ENCODE data around the gene IFITM1. TPM values are rescaled to one million over a fixed set of nuclear protein-coding genes. Genes with fewer than 3 reads are reported as not detected.

IFITM1 gene
- total RNA-seq, 1 experiment from 2014 or later = 544 TPM

GRCh38 chr11:296171-297050 is 17.4 kb upstream of the IFITM1 start:
- POLR2A ChIA-PET = no interaction called here
- Mint-ChIP-seq H3K4me1 (peaks cover 27% of the 10 kb centered on the region), H3K4me3 (no peak overlapping the region), H3K36me3 (peaks cover 12% of the 10 kb centered on the region; the same call in 1 of the 2 replicates), H3K27ac (no peak overlapping the region), H3K9me3 (no peaks in the 10 kb centered on the region), H3K27me3 (ENCODE audit: low read depth) (no peaks in the 10 kb centered on the region)
- no peak for ATAC-seq
- no peak for TF ChIP-seq SP1 (CRISPR knock-in tag; conservative IDR thresholded peaks at IDR 0.05)
- TF ChIP-seq CBFB (CRISPR knock-in tag; IDR thresholded peaks at IDR 0.05; ENCODE audit: low read depth) = no peak
- TF ChIP-seq, protein P1, sequence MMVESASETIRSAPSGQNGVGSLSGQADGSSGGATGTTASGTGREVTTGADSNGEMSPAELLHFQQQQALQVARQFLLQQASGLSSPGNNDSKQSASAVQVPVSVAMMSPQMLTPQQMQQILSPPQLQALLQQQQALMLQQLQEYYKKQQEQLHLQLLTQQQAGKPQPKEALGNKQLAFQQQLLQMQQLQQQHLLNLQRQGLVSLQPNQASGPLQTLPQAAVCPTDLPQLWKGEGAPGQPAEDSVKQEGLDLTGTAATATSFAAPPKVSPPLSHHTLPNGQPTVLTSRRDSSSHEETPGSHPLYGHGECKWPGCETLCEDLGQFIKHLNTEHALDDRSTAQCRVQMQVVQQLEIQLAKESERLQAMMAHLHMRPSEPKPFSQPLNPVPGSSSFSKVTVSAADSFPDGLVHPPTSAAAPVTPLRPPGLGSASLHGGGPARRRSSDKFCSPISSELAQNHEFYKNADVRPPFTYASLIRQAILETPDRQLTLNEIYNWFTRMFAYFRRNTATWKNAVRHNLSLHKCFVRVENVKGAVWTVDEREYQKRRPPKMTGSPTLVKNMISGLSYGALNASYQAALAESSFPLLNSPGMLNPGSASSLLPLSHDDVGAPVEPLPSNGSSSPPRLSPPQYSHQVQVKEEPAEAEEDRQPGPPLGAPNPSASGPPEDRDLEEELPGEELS (CRISPR knock-in tag; IDR thresholded peaks at IDR 0.05) = no peak
- TF ChIP-seq, protein P2, sequence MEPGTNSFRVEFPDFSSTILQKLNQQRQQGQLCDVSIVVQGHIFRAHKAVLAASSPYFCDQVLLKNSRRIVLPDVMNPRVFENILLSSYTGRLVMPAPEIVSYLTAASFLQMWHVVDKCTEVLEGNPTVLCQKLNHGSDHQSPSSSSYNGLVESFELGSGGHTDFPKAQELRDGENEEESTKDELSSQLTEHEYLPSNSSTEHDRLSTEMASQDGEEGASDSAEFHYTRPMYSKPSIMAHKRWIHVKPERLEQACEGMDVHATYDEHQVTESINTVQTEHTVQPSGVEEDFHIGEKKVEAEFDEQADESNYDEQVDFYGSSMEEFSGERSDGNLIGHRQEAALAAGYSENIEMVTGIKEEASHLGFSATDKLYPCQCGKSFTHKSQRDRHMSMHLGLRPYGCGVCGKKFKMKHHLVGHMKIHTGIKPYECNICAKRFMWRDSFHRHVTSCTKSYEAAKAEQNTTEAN (CRISPR knock-in tag; IDR thresholded peaks at IDR 0.05) = no peak
- TF ChIP-seq PRRX2 (CRISPR knock-in tag; IDR thresholded peaks at IDR 0.05) = no peak
- no peak for TF ChIP-seq USF2 (CRISPR knock-in tag; IDR thresholded peaks at IDR 0.05)
- no peak for TF ChIP-seq TP53 (CRISPR knock-in tag; IDR thresholded peaks at IDR 0.05)
- DNase-seq (ENCODE audit: low spot score) = peak; percentile 20
- CTCF ChIA-PET = interaction anchor here (2.2 to 3.6 kb wide), 2 partner anchors 9 to 46 kb away, joined by 6 to 15 read pairs; no protein-coding TSS in a partner anchor

DNA sequence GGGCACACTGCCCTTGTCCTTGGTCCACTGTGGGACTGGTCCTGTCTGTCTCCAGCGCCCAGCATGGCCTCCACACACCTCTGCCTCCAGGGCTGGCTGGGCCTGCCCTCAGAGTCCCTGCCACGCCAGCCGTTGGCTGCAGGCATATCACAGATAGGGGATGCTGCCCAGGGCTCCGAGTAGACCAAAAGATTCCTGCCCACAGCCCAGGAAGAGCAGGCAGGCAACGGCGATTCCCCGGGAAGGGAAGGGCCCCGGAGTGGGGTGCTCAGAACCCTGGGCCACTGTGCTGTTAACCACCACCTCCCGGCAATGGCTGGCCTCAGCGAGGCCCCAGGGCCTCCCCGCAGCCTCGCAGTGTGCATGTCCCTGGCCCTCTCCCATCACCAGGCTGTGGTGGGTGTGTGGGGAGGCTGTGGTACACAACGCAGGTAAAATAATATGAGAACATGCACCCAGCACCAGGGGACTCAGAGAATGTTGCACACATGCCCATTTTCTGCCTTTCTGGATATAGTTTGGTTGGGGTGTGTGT is 16.7 kb upstream of the IFITM1 start:
- DNase-seq (ENCODE audit: low spot score) (peak; percentile 16), ATAC-seq (no peak)
- H3K9me3 Mint-ChIP-seq = no peaks in the 10 kb centered on the region
- ChIA-PET POLR2A (no interaction called here), CTCF (no interaction called here)
- TF ChIP-seq ZNF317 (CRISPR knock-in tag; IDR thresholded peaks at IDR 0.05; ENCODE audit: borderline replicate concordance, low read depth) (no peak), ZMAT4 (CRISPR knock-in tag; IDR thresholded peaks at IDR 0.05) (no peak)
- H3K36me3 Mint-ChIP-seq = peaks cover 9% of the 10 kb centered on the region; the same call in 1 of the 2 replicates
- H3K4me1 Mint-ChIP-seq = peaks cover 28% of the 10 kb centered on the region
- no peak overlapping the region for H3K4me3 Mint-ChIP-seq
- no peaks in the 10 kb centered on the region for H3K27me3 Mint-ChIP-seq (ENCODE audit: low read depth)
- peak overlapping the region; percentile 96 for H3K27ac Mint-ChIP-seq

DNA sequence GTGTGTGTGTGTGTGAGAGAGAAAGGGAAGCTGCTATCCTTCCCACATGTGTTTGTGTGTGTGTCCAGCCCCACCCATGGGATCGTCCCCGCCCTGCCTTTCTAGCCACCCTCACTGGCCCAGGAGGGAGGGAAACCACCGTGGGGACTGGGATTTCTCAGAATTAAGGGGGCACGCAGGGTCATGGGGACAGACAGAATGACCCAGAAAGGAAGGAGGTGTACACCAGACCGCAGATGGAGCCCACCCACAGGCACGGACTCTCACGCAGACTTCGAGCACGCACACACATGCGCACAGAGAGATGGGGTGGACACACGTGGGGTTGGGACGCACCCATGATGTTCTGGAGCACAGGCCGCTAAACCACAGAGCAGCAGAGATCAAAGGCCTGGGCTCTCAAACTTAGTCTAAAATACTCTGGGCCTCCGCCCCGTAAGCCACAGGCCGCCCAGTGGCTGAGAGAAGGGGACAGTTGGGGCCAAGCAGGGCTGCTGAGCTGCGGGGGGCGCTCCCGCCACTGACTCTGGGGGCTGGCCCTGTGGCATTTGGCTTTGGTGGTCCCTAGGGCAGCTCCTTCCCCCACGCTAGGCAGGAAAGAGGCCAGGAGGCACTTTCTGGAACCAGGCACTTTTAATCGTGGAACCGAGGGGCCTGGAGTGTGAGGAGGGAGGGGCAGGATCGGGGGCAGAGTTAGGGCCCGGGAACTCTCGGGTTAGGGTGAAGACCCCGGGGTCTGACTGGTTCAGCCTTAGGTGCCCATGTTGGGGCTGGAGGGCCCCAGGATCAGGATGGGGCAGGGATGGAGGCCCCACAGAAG is 16.0 kb upstream of the IFITM1 start:
- Mint-ChIP-seq H3K27ac (peak overlapping the region; percentile 96), H3K4me1 (peaks cover 33% of the 10 kb centered on the region), H3K36me3 (peaks cover 6% of the 10 kb centered on the region; the same call in 1 of the 2 replicates), H3K4me3 (no peak overlapping the region), H3K27me3 (ENCODE audit: low read depth) (no peaks in the 10 kb centered on the region), H3K9me3 (no peaks in the 10 kb centered on the region)
- ChIA-PET POLR2A (interaction anchor here (0.5 to 1.4 kb wide), 2 partner anchors 17 to 71 kb away, joined by 3 to 4 read pairs; no protein-coding TSS in a partner anchor), CTCF (interaction anchor here (1.0 kb wide), 2 partner anchors 19 to 58 kb away, joined by 3 read pairs; no protein-coding TSS in a partner anchor)
- peak; percentile 7; the same call in 1 of the 2 replicates for ATAC-seq
- DNase-seq (ENCODE audit: low spot score) = peak; percentile 21
- TF ChIP-seq, protein P3, sequence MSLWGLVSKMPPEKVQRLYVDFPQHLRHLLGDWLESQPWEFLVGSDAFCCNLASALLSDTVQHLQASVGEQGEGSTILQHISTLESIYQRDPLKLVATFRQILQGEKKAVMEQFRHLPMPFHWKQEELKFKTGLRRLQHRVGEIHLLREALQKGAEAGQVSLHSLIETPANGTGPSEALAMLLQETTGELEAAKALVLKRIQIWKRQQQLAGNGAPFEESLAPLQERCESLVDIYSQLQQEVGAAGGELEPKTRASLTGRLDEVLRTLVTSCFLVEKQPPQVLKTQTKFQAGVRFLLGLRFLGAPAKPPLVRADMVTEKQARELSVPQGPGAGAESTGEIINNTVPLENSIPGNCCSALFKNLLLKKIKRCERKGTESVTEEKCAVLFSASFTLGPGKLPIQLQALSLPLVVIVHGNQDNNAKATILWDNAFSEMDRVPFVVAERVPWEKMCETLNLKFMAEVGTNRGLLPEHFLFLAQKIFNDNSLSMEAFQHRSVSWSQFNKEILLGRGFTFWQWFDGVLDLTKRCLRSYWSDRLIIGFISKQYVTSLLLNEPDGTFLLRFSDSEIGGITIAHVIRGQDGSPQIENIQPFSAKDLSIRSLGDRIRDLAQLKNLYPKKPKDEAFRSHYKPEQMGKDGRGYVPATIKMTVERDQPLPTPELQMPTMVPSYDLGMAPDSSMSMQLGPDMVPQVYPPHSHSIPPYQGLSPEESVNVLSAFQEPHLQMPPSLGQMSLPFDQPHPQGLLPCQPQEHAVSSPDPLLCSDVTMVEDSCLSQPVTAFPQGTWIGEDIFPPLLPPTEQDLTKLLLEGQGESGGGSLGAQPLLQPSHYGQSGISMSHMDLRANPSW (CRISPR knock-in tag; conservative IDR thresholded peaks at IDR 0.05; ENCODE audit: low read depth) = no peak
- TF ChIP-seq ZNF425 (CRISPR knock-in tag; conservative IDR thresholded peaks at IDR 0.05) (no peak), TCF7 (CRISPR knock-in tag; IDR thresholded peaks at IDR 0.05; ENCODE audit: low read depth) (no peak), JUN (CRISPR knock-in tag; IDR thresholded peaks at IDR 0.05) (no peak), CREM (CRISPR knock-in tag; IDR thresholded peaks at IDR 0.05) (no peak), ZNF423 (CRISPR knock-in tag; IDR thresholded peaks at IDR 0.05) (no peak)
- TF ChIP-seq, protein P1 (CRISPR knock-in tag; IDR thresholded peaks at IDR 0.05) = no peak
